Nephron (organoid): ENCODE data around the gene PIM3.

Experiments used
- H3K27ac Mint-ChIP-seq, 3 experiments: 2 replicates each; pipeline ENCODE4 v1.8.0; 2020; ENCODE audit warnings: mixed read lengths in 3 of 3, mild to moderate bottlenecking in 2 of 3, moderate library complexity in 1 of 3
- H3K27me3 Mint-ChIP-seq: 2 replicates; pipeline ENCODE4 v1.8.0; 2021; ENCODE audit warnings: low read depth, mild to moderate bottlenecking, moderate library complexity, mixed read lengths
- H3K36me3 Mint-ChIP-seq: 2 replicates; pipeline ENCODE4 v1.8.0; 2020; ENCODE audit warnings: low read depth, mixed read lengths
- H3K4me1 Mint-ChIP-seq: 2 replicates; pipeline ENCODE4 v1.8.0; 2020; ENCODE audit warnings: mixed read lengths
- H3K4me3 Mint-ChIP-seq, 3 experiments: 2 replicates each; pipeline ENCODE4 v1.8.0; 2020; ENCODE audit warnings: mild to moderate bottlenecking in 3 of 3, mixed read lengths in 3 of 3, moderate library complexity in 2 of 3
- H3K9me3 Mint-ChIP-seq: 2 replicates; pipeline ENCODE4 v1.8.0; 2020; ENCODE audit warnings: mixed read lengths
- CTCF ChIP-seq, 3 experiments: fragments of 200-600 bp; sonication (generic); IDR thresholded peaks; one replicate each; pipeline ENCODE4 v1.5.0; 2021; ENCODE audit warnings: antibody characterized with exemption in 3 of 3; ENCODE audit not compliant: unreplicated experiment in 3 of 3

The PIM3 gene

GRCh38 chr22:49915610-49916009, 45.0 kb upstream of the PIM3 start:
- Mint-ChIP-seq H3K27ac (no peak overlapping the region), H3K36me3 (peaks cover 8% of the 10 kb centered on the region), H3K9me3 (no peaks in the 10 kb centered on the region), H3K4me3 (peak overlapping the region; percentile 59 to 69 (median 65)), H3K4me1 (peaks cover 7% of the 10 kb centered on the region), H3K27me3 (peaks cover 3% of the 10 kb centered on the region)
- no peak for TF ChIP-seq CTCF (IDR thresholded peaks at IDR 0.05; ENCODE audit: unreplicated experiment in 3 of 3)

- no peaks in the 10 kb centered on the region for H3K9me3 Mint-ChIP-seq
- no peak for TF ChIP-seq CTCF (IDR thresholded peaks at IDR 0.05; ENCODE audit: unreplicated experiment in 3 of 3)
- no peak overlapping the region for H3K27ac Mint-ChIP-seq
- H3K27me3 Mint-ChIP-seq = peaks cover 3% of the 10 kb centered on the region
- peak overlapping the region; percentile 89 to 94 (median 93) for H3K4me3 Mint-ChIP-seq
- peaks cover 8% of the 10 kb centered on the region for H3K36me3 Mint-ChIP-seq
- H3K4me1 Mint-ChIP-seq = peaks cover 7% of the 10 kb centered on the region
Measured at GRCh38 chr22:49916831-49917230, 43.7 kb upstream of the PIM3 start.

GRCh38 chr22:49917974-49918910, 42.3 kb upstream of the PIM3 start, which contains the start of the genes ALG12 and CRELD2:
Gene ALG12 (minus strand): TSS chr22:49918438. CDS start chr22:49913765, 4,673 bp downstream.
Gene CRELD2 (plus strand): TSS chr22:49918634. CDS start chr22:49918770, 136 bp downstream.
- Mint-ChIP-seq H3K36me3 (peaks cover 5% of the 10 kb centered on the region), H3K27me3 (peaks cover 3% of the 10 kb centered on the region), H3K4me3 (peak within 1 kb of the TSS; percentile 89 to 94 (median 93)), H3K27ac (peak within 1 kb of the TSS; percentile 63 to 88 (median 82)), H3K4me1 (peaks cover 7% of the 10 kb centered on the region), H3K9me3 (no peaks in the 10 kb centered on the region)
- no peak for TF ChIP-seq CTCF (IDR thresholded peaks at IDR 0.05; ENCODE audit: unreplicated experiment in 3 of 3)

GRCh38 chr22:49918911-49919881, 41.4 kb upstream of the PIM3 start:
- TF ChIP-seq CTCF (IDR thresholded peaks at IDR 0.05; ENCODE audit: unreplicated experiment in 3 of 3) = no peak
- no peaks in the 10 kb centered on the region for H3K36me3 Mint-ChIP-seq
- H3K4me1 Mint-ChIP-seq = peaks cover 7% of the 10 kb centered on the region
- peak overlapping the region; percentile 81 to 86 (median 85) for H3K4me3 Mint-ChIP-seq
- no peak overlapping the region for H3K27ac Mint-ChIP-seq
- H3K27me3 Mint-ChIP-seq = peaks cover 3% of the 10 kb centered on the region
- no peaks in the 10 kb centered on the region for H3K9me3 Mint-ChIP-seq

- H3K4me3 Mint-ChIP-seq = peak overlapping the region; percentile 59 to 77 (median 74)
- H3K4me1 Mint-ChIP-seq = peaks cover 7% of the 10 kb centered on the region
- peaks cover 7% of the 10 kb centered on the region for H3K36me3 Mint-ChIP-seq
- no peak for TF ChIP-seq CTCF (IDR thresholded peaks at IDR 0.05; ENCODE audit: unreplicated experiment in 3 of 3)
- H3K27me3 Mint-ChIP-seq = no peaks in the 10 kb centered on the region
- H3K27ac Mint-ChIP-seq = no peak overlapping the region
- no peaks in the 10 kb centered on the region for H3K9me3 Mint-ChIP-seq
Measured at GRCh38 chr22:49920859-49921258, 39.7 kb upstream of the PIM3 start.
